Thyroid gland (tissue), 4 donors: Measurements from ENCODE around the gene COL4A1.

Experiments
- POLR2A ChIP-seq, 2 donors: fragments of 450-650 bp; IDR thresholded peaks; one replicate each; pipeline ENCODE4 v1.6.1; 2017; ENCODE audit warnings: antibody characterized with exemption in 2 of 2, mild to moderate bottlenecking in 2 of 2, moderate library complexity in 1 of 2
- TF ChIP-seq, protein P1 (sequence below), 6 experiments: fragments of 200-600 bp in 3 of 6; fragments of 450-650 bp in 3 of 6; sonication (generic) in 3 of 6; IDR thresholded peaks; one replicate each; pipeline ENCODE4 v1.5.1; 2016 to 2019; ENCODE audit warnings: antibody characterized with exemption in 6 of 6, mild to moderate bottlenecking in 2 of 6, inconsistent platforms in 1 of 6, moderate library complexity in 1 of 6

GRCh38 chr13:110225003-110225402 lies 82.0 kb downstream of the COL4A1 start:
- TF ChIP-seq POLR2A (IDR thresholded peaks at IDR 0.05) = no peak
- TF ChIP-seq, protein P1, sequence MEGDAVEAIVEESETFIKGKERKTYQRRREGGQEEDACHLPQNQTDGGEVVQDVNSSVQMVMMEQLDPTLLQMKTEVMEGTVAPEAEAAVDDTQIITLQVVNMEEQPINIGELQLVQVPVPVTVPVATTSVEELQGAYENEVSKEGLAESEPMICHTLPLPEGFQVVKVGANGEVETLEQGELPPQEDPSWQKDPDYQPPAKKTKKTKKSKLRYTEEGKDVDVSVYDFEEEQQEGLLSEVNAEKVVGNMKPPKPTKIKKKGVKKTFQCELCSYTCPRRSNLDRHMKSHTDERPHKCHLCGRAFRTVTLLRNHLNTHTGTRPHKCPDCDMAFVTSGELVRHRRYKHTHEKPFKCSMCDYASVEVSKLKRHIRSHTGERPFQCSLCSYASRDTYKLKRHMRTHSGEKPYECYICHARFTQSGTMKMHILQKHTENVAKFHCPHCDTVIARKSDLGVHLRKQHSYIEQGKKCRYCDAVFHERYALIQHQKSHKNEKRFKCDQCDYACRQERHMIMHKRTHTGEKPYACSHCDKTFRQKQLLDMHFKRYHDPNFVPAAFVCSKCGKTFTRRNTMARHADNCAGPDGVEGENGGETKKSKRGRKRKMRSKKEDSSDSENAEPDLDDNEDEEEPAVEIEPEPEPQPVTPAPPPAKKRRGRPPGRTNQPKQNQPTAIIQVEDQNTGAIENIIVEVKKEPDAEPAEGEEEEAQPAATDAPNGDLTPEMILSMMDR (IDR thresholded peaks at IDR 0.05) = no peak
